A549 (cell line): ENCODE measurements around the gene MYBPC1. TPM values are rescaled to one million over a fixed set of nuclear protein-coding genes. Genes with fewer than 3 reads are reported as not detected.

ENCODE experiments used
- ATAC-seq, 2 experiments: fragments of 200-7000 bp in 1 of 2; fragments of >200 bp in 1 of 2; cut with Nextera tagmentation in 1 of 2; cut with Tn5 transposase in 1 of 2; 3 replicates each; pipeline versions ENCODE4 v1.8.0 to v1.9.1; 2018 to 2020; ENCODE audit warnings: mild to moderate bottlenecking in 1 of 2, moderate library complexity in 1 of 2
- CTCF ChIA-PET: fragments of 300-600 bp; sonication (Branson Sonifier 250); formaldehyde crosslinking; extraction: SDS; loops from one replicate; lab custom pipeline; 2021; ENCODE audit warnings: antibody characterized with exemption, inconsistent platforms; lab: Yijun Ruan, JAX
- POLR2A ChIA-PET: fragments of 350-600 bp; formaldehyde crosslinking; extraction: SDS; loops from one replicate; lab custom pipeline; 2021; ENCODE audit warnings: antibody characterized with exemption, inconsistent platforms; lab: Yijun Ruan, JAX
- DNase-seq, 2 experiments: peaks; one replicate each; pipeline versions ENCODE4 v3.0.0 to v3.0.0-alpha.2; 2011 to 2016; ENCODE audit warnings: low read depth in 1 of 2, low spot score in 1 of 2
- FAIRE-seq: peaks from 2 replicates; lab custom pipeline; 2011; peaks lifted over from hg19 to GRCh38; lab: Jason Lieb, UNC
- H3K27ac ChIP-seq, 2 experiments: fragments of >200 bp; sonication (Bioruptor Twin); formaldehyde crosslinking; 3 replicates each; pipeline ENCODE4 v1.5.1; 2016 to 2017
- H3K4me1 ChIP-seq: fragments of >200 bp; sonication (Bioruptor Twin); formaldehyde crosslinking; 3 replicates; pipeline ENCODE4 v1.6.1; 2016
- H3K4me2 ChIP-seq: fragments of >200 bp; sonication (Bioruptor Twin); formaldehyde crosslinking; 3 replicates; pipeline ENCODE4 v1.6.1; 2016
- H3K4me3 ChIP-seq: fragments of >200 bp; sonication (Bioruptor Twin); formaldehyde crosslinking; 3 replicates; pipeline ENCODE4 v1.5.1; 2016
- H3K9me3 ChIP-seq: fragments of >200 bp; sonication (Bioruptor Twin); formaldehyde crosslinking; 3 replicates; pipeline ENCODE4 v1.6.1; 2016
- BCL3 ChIP-seq: fragments of >200 bp; sonication (Bioruptor Twin); formaldehyde crosslinking; IDR thresholded peaks from 3 replicates; pipeline ENCODE4 v1.6.1; 2016
- CBX2 ChIP-seq: fragments of 200-600 bp; sonication (generic); IDR thresholded peaks from 2 replicates; pipeline ENCODE4 v1.6.1; 2016; ENCODE audit warnings: low read depth, mild to moderate bottlenecking, borderline replicate concordance
- CBX8 ChIP-seq: fragments of 200-600 bp; sonication (generic); IDR thresholded peaks from 2 replicates; pipeline ENCODE4 v1.6.1; 2016
- CHD4 ChIP-seq: fragments of 200-600 bp; sonication (generic); IDR thresholded peaks from 2 replicates; pipeline ENCODE4 v1.6.1; 2016; ENCODE audit warnings: antibody characterized with exemption, mild to moderate bottlenecking, borderline replicate concordance
- EHF ChIP-seq: fragments of 250-450 bp; sonication (Bioruptor Pico); IDR thresholded peaks from 2 replicates; pipeline ENCODE4 v1.5.0; 2020; ENCODE audit warnings: mild to moderate bottlenecking
- EP300 ChIP-seq, 2 experiments: fragments of >200 bp; sonication (Bioruptor Twin); formaldehyde crosslinking; IDR thresholded peaks; 2 replicates in 1 of 2; 3 replicates in 1 of 2; pipeline ENCODE4 v1.6.1; 2016 to 2017
- FOSL2 ChIP-seq, 2 experiments: fragments of 450-650 bp in 1 of 2; fragments of >200 bp in 1 of 2; sonication (Bioruptor Twin) in 1 of 2; formaldehyde crosslinking; IDR thresholded peaks; 2 replicates each; pipeline versions ENCODE4 v1.5.0 to v1.6.1; 2016 to 2020; ENCODE audit warnings: mild to moderate bottlenecking in 1 of 2, moderate library complexity in 1 of 2
- FOXS1 ChIP-seq: fragments of 250-450 bp; sonication (Bioruptor Pico); IDR thresholded peaks from 2 replicates; pipeline ENCODE4 v1.5.0; 2020; ENCODE audit warnings: mild to moderate bottlenecking, moderate library complexity
- GATA3 ChIP-seq: IDR thresholded peaks from 2 replicates; pipeline ENCODE4 v1.6.1; 2012; ENCODE audit warnings: borderline replicate concordance
- HEYL ChIP-seq: fragments of 250-450 bp; sonication (Bioruptor Pico); IDR thresholded peaks from 2 replicates; pipeline ENCODE4 v1.8.0; 2021; ENCODE audit warnings: mild to moderate bottlenecking, moderate library complexity
- HMGXB4 ChIP-seq: fragments of 250-450 bp; sonication (Bioruptor Pico); IDR thresholded peaks from 2 replicates; pipeline ENCODE4 v1.5.0; 2021; ENCODE audit warnings: mild to moderate bottlenecking, moderate library complexity, borderline replicate concordance
- HOXA7 ChIP-seq: fragments of 250-450 bp; sonication (Bioruptor Pico); IDR thresholded peaks from 2 replicates; pipeline ENCODE4 v1.5.0; 2020; ENCODE audit warnings: mild to moderate bottlenecking, moderate library complexity
- HOXB13 ChIP-seq: fragments of 250-450 bp; sonication (Bioruptor Pico); IDR thresholded peaks from 2 replicates; pipeline ENCODE4 v1.5.0; 2020; ENCODE audit warnings: low read depth, mild to moderate bottlenecking, moderate library complexity
- JUN ChIP-seq, 2 experiments: fragments of >200 bp; sonication (Bioruptor Twin); formaldehyde crosslinking; IDR thresholded peaks; 2 replicates in 1 of 2; 3 replicates in 1 of 2; pipeline ENCODE4 v1.6.1; 2016 to 2017
- JUNB ChIP-seq: fragments of >200 bp; sonication (Bioruptor Twin); formaldehyde crosslinking; IDR thresholded peaks from 2 replicates; pipeline ENCODE4 v1.6.1; 2016
- KDM5A ChIP-seq: fragments of 200-600 bp; sonication (generic); IDR thresholded peaks from 2 replicates; pipeline ENCODE4 v1.6.1; 2016; ENCODE audit warnings: antibody characterized with exemption, mild to moderate bottlenecking
- MAFK ChIP-seq: fragments of 450-650 bp; IDR thresholded peaks from 2 replicates; pipeline ENCODE4 v1.6.1; 2014; ENCODE audit not compliant: partially characterized antibody
- MYC ChIP-seq: IDR thresholded peaks from 2 replicates; pipeline ENCODE4 v1.6.1; 2012; ENCODE audit warnings: mild to moderate bottlenecking, inconsistent platforms, low read length, improper control_type of control experiment, borderline replicate concordance
- NFE2L2 ChIP-seq: fragments of 150-350 bp; conservative IDR thresholded peaks from 2 replicates; pipeline ENCODE4 v1.6.1; 2014; ENCODE audit warnings: low read length
- NPAS2 ChIP-seq: fragments of 250-450 bp; sonication (Bioruptor Pico); IDR thresholded peaks from 2 replicates; pipeline ENCODE4 v1.8.0; 2022; ENCODE audit warnings: mild to moderate bottlenecking, moderate library complexity, borderline replicate concordance
- NR3C1 ChIP-seq: fragments of >200 bp; sonication (Bioruptor Twin); formaldehyde crosslinking; IDR thresholded peaks from 3 replicates; pipeline ENCODE4 v1.6.1; 2017
- PBX3 ChIP-seq: IDR thresholded peaks from 2 replicates; pipeline ENCODE4 v1.6.1; 2012
- POLR2AphosphoS2 ChIP-seq: conservative IDR thresholded peaks from 2 replicates; pipeline ENCODE4 v1.6.1; 2012; ENCODE audit warnings: low read length, improper control_type of control experiment, inconsistent platforms
- RFX5 ChIP-seq: fragments of 450-650 bp; IDR thresholded peaks from 2 replicates; pipeline ENCODE4 v1.7.1; 2014; ENCODE audit warnings: antibody characterized with exemption, mild to moderate bottlenecking, moderate library complexity
- RNF2 ChIP-seq: fragments of 200-600 bp; sonication (generic); IDR thresholded peaks from 2 replicates; pipeline ENCODE4 v1.6.1; 2016; ENCODE audit warnings: low read depth, mild to moderate bottlenecking, antibody characterized with exemption, moderate library complexity, borderline replicate concordance
- SMC3 ChIP-seq: fragments of >200 bp; sonication (Bioruptor Twin); formaldehyde crosslinking; IDR thresholded peaks from 3 replicates; pipeline ENCODE4 v1.6.1; 2018; ENCODE audit warnings: inconsistent platforms
- ZC3H11A ChIP-seq: fragments of 450-650 bp; IDR thresholded peaks from 2 replicates; pipeline ENCODE4 v1.6.1; 2014; ENCODE audit warnings: antibody characterized with exemption, mild to moderate bottlenecking
- WGBS: methylation state at CpG from one replicate; pipeline ENCODE4 v1.1.6; 2017; ENCODE audit errors: missing lambda C conversion rate; 5-methylcytosine and 5-hydroxymethylcytosine counted together
- polyA plus RNA-seq, 4 experiments: library from polyadenylated mRNA; depleted of rRNA in 3 of 4; stranded (reverse); fragments of >200 nt; fragmentation: RNase III in 1 of 4; extraction: RNeasy Plus Mini Kit Qiagen cat#74134 plus additional on column Dnase treatment in 1 of 4; gene quantifications; 2 replicates in 3 of 4; 3 replicates in 1 of 4; pipeline ENCODE4 v1.2.3, GENCODE V29; 2011 to 2017

The MYBPC1 gene
- polyA plus RNA-seq, 2 of the 4 experiments (the other 2 are of a cell fraction), result not detected

- Histone ChIP-seq H3K27ac (no peak overlapping the region), H3K4me3 (no peak overlapping the region), H3K4me2 (no peak overlapping the region), H3K9me3 (no peaks in the 10 kb centered on the region), H3K4me1 (no peaks in the 10 kb centered on the region; the same call in 2 of the 3 replicates)
- FAIRE-seq (no peak), ATAC-seq (peak in 1 of 2 experiments; percentile 36; a peak in 1 of 6 replicates), DNase-seq (no peak)
- POLR2A ChIA-PET, result no interaction called here
- CTCF ChIA-PET, result no interaction called here
- TF ChIP-seq CHD4 (no peak), BCL3 (no peak), GATA3 (no peak), MYC (no peak), POLR2AphosphoS2 (no peak), RNF2 (no peak), HOXA7 (CRISPR knock-in tag) (no peak), HOXB13 (CRISPR knock-in tag) (no peak), RFX5 (no peak), HMGXB4 (CRISPR knock-in tag) (no peak), MAFK (no peak), JUNB (no peak), EHF (CRISPR knock-in tag) (no peak)
- 60% methylated on average over 2 of the region's 2 CpGs for WGBS
These were observed 24.4 kb downstream of the MYBPC1 start for GRCh38 chr12:101619026-101619786.

- TF ChIP-seq EHF (CRISPR knock-in tag), result no peak
- 50% methylated on average over 6 of the region's 6 CpGs for WGBS
- Histone ChIP-seq H3K4me1 (no peaks in the 10 kb centered on the region; the same call in 2 of the 3 replicates), H3K27ac (no peak overlapping the region; a peak in 1 of 6 replicates), H3K9me3 (no peaks in the 10 kb centered on the region), H3K4me2 (no peak overlapping the region), H3K4me3 (no peak overlapping the region)
- ATAC-seq (no peak), FAIRE-seq (no peak), DNase-seq (no peak)
- CTCF ChIA-PET, result no interaction called here
- POLR2A ChIA-PET, result no interaction called here
These were observed 25.3 kb downstream of the MYBPC1 start for GRCh38 chr12:101619858-101620761.

- H3K27ac ChIP-seq, result no peak overlapping the region; a peak in 1 of 6 replicates
- CTCF ChIA-PET, result no interaction called here
- WGBS, result 60% methylated on average over 2 of the region's 2 CpGs
- TF ChIP-seq FOSL2 (IDR thresholded peaks at IDR 0.05) (no peak), FOSL2 (CRISPR knock-in tag; IDR thresholded peaks at IDR 0.05) (no peak), CBX8 (no peak), HEYL (CRISPR knock-in tag) (no peak), POLR2AphosphoS2 (no peak), ZC3H11A (no peak), CHD4 (no peak), PBX3 (no peak), BCL3 (no peak), CBX2 (no peak), EP300 (IDR thresholded peaks at IDR 0.05) (no peak), SMC3 (no peak), KDM5A (no peak), NR3C1 (no peak), NPAS2 (CRISPR knock-in tag) (no peak), FOXS1 (no peak), JUN (IDR thresholded peaks at IDR 0.05) (no peak), MYC (no peak), NFE2L2 (no peak)
- FAIRE-seq (no peak), ATAC-seq (no peak), DNase-seq (no peak)
- POLR2A ChIA-PET, result no interaction called here
- H3K4me3 ChIP-seq, result no peak overlapping the region
- no peaks in the 10 kb centered on the region for H3K9me3 ChIP-seq
- H3K4me2 ChIP-seq, result no peak overlapping the region
- H3K4me1 ChIP-seq, result no peaks in the 10 kb centered on the region; the same call in 2 of the 3 replicates
These were observed 26.0 kb downstream of the MYBPC1 start for GRCh38 chr12:101620762-101621133.
